Endothelial cell of umbilical vein (primary cell): ENCODE results near the gene ACMSD. TPM values are rescaled to one million over a fixed set of nuclear protein-coding genes. Genes with fewer than 3 reads are reported as not detected.

ENCODE experiments used
- microRNA-seq: library from miRNA; unstranded; fragments of <30 nt; microRNA quantifications from one replicate; pipeline ENCODE4 v1.2.0, GENCODE V29; 2021; ENCODE audit warnings: borderline number of aligned reads, borderline replicate concordance
- polyA plus RNA-seq, 4 experiments: library from polyadenylated mRNA; depleted of rRNA in 3 of 4; stranded (reverse) in 3 of 4; unstranded in 1 of 4; fragments of >200 nt; gene quantifications; 2 replicates each; pipeline versions ENCODE4 v1.2.1 to v1.2.3, GENCODE V29; 2011 to 2012; ENCODE audit warnings: missing spikeins in 1 of 4
- small RNA-seq: library from RNA; depleted of rRNA; stranded (forward); fragments of <200 nt; gene quantifications from one replicate; pipeline ENCODE3, GENCODE V24; 2012; ENCODE audit warnings: low replicate concordance, low read depth; ENCODE audit not compliant: insufficient read depth, insufficient read length
- total RNA-seq: library from RNA; stranded (reverse); gene quantifications from 2 replicates; pipeline ENCODE4 v1.2.3, GENCODE V29; 2021

ACMSD gene
- total and polyA plus RNA-seq, 2 donors (not counting 3 experiments of a cell fraction or from before 2014, with no cell fraction given), result not detected

Small RNAs within 50 kb of the gene (microRNA-seq; reads per million reads assigned to microRNA genes)
- not detected for gene MIR5590

Small RNAs within 50 kb of the gene (small RNA-seq; reads per million reads assigned to genes)
- gene AC110620.1, result not detected
- not detected for gene MIR5590

Other genes with a start within 250 kb of the ACMSD start
- gene TMEM163, start 119.6 kb upstream of the ACMSD start, total RNA-seq, result 1.0 and 1.3 TPM in 2 replicates
- gene TMEM163, start 119.6 kb upstream of the ACMSD start, polyA plus RNA-seq, result 2.2 and 2.8 TPM in 2 replicates
- gene CCNT2, start 80.2 kb downstream of the ACMSD start, total RNA-seq, result 35.4 and 35.5 TPM in 2 replicates
- 9.3 and 10.3 TPM in 2 replicates for gene CCNT2, start 80.2 kb downstream of the ACMSD start, polyA plus RNA-seq
- not detected in 2 replicates for gene MAP3K19, start 208.8 kb downstream of the ACMSD start, total RNA-seq
- gene MAP3K19, start 208.8 kb downstream of the ACMSD start, polyA plus RNA-seq, result not detected in 2 replicates
- gene RAB3GAP1, start 213.7 kb downstream of the ACMSD start, total RNA-seq, result 37.2 and 39.5 TPM in 2 replicates
- gene RAB3GAP1, start 213.7 kb downstream of the ACMSD start, polyA plus RNA-seq, result 11.0 and 14.9 TPM in 2 replicates